Activated gamma-delta T cell treated with anti-CD3 and anti-CD28 coated beads, Interleukin-2, amount 50 U/mL, for 16 hours (primary cell): Measurements from ENCODE around the gene PRDM16.

Experiments used
- DNase-seq: peaks from one replicate; pipeline ENCODE4 v3.0.0-alpha.2; 2020; ENCODE audit warnings: low read depth

PRDM16 gene

GRCh38 chr1:3069491-3070308 lies 697 bp downstream of the PRDM16 start:
- DNase-seq = no peak

GRCh38 chr1:3070309-3070643 lies 1.3 kb downstream of the PRDM16 start:
- no peak for DNase-seq

DNA sequence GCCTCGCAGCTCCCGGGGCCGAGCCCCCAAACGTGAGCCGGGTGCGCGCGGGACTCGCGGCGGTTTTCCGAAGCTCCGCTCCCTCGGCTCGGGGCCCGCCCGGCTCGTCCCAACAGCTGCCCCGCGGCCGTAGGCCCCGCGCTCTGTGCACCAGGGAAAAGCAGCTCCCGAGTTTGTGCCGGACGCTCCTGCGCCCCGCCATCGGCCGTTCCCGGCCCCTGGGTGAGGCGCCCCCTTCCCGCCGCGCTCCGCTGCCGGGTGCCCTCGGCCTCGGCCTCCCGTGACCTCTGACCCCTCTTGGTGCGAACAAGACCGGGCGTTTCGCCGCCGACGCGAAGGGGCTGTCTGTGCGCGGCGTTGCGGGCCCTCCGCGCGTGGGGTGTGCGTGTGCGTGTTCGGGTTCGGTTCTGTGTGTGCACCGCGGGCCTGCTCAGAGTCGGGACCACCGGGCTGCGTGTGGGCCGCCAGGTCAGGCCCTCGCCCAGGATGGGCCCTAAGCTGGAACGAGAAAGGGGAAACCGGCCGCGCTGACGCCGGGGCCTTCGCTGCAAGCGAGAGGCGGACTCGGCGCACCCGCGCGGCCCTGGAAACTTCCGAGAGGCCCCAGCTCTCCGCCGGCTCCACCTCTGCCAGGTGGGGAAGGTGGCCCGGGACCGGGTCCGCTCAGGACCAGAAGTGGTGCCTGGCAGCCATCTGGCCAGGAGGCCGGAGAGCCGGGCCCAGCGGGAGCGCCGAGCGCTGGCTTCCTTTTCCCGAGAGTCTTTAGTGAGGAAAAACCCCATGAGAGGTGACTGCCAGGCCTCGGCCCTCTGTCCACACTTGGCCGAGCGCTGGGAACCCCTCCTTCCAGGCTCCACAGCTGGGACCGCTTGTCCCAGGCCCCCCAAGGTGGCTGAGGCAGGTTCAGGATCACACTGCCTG lies 1.9 kb downstream of the PRDM16 start:
- DNase-seq = no peak

- DNase-seq = no peak
Measured at GRCh38 chr1:3071565-3072390, 2.8 kb downstream of the PRDM16 start.

GRCh38 chr1:3072391-3073185 lies 3.6 kb downstream of the PRDM16 start:
- DNase-seq = no peak

- DNase-seq = no peak
Measured at GRCh38 chr1:3073186-3073488, 4.1 kb downstream of the PRDM16 start.

- DNase-seq = no peak
Measured at GRCh38 chr1:3073489-3074296, 4.7 kb downstream of the PRDM16 start.

GRCh38 chr1:3074297-3074741 lies 5.3 kb downstream of the PRDM16 start:
- no peak for DNase-seq

GRCh38 chr1:3074800-3075199 lies 5.8 kb downstream of the PRDM16 start:
- no peak for DNase-seq

DNA sequence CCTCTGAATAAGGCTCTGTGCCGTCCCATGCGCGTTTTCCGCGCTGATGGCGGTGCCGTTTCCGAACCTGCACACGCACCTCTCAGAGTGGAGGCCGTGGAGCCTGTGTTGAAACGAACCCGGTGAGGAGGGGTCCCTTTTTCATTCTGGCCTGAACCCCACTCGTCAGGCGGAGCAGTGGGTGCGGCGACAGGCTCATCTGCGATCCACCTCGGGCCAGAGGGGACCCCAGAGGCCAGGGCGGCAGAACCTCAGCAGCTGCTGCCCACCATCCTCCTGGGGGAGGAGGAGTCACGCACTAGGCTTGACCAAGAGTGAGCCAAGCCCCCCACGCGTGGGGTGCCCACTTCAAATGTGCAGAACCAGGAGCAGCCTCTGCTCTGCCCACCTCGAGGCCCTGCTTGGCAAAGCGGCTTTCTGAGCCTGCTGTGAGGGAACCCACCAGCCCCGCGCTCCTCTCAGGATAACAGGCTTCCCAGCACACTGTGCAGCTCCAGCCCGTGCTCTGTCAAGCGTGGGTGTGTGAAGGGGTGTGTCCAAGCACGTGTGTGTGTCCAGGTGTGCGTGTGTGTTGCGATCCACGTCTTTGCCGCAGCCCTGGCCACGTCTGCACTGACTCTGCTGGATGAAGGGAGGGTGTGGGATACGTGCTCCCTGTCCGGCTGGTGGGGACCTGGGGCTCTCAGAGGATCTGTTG lies 6.8 kb downstream of the PRDM16 start:
- DNase-seq = no peak

- DNase-seq = no peak
Measured at GRCh38 chr1:3076363-3076740, 7.3 kb downstream of the PRDM16 start.

DNA sequence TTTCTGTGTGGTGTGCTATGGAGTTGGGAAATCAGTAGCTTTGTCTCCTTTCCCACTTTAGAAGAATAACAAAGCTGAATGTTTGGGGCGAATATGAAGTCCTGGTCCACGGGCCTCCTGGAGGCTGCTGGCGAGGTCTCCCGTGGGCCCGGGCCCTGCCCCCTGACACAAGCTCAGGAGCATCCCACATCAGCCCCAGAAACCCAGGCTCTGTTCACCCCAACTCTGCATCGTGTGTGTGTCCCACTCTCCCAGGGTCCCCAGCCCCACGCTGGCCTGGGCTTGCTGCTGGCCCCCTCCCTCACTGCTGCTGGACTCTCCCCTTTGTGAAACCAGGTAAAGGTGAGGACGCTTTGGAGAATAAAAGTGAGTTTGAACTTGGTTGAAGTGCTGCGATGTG lies 8.1 kb downstream of the PRDM16 start:
- no peak for DNase-seq

GRCh38 chr1:3077561-3077960 lies 8.6 kb downstream of the PRDM16 start:
- DNase-seq = no peak

DNA sequence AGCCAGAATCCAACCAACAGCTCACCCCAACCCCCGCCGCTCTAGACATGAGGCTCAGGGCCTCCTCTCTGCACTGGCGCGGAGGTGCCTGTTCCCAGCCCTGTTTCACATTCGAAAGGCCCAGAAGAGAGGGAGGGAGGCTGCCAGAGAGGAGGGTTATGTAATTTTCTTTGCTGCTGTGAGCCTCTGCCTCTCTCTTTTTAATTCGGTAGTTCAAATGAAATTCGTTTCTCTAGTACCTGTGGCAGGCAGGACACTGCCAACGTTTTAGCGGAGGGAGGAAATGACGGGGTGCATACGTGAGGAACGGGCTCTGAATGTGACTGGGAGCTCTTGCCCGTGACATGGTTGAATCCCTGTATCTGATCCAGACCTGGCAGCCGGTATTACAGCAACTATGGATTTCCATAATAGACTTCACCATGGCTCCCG lies 9.4 kb downstream of the PRDM16 start:
- DNase-seq = no peak

DNA sequence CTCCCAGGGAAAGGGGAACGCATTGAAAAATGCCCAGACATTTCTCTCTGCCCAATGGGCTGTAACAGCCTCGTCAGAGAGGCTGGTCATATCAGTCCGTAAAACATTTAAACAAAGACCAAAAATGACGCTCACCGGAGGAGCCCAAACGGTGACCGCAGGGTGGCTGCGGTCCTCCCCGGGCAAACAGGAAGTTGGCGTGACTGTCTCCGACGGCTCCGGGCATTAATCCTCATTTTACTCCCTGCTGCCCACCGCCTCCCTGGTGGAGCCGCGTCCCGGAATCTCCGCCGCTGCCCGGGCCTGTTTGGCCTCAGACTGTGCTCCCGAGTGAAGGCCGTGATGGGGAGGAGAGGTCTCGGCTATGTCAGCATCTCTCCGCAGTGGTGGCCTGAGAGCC lies 9.9 kb downstream of the PRDM16 start:
- no peak for DNase-seq

- DNase-seq = no peak
Measured at GRCh38 chr1:3079381-3080052, 10.5 kb downstream of the PRDM16 start.

DNA sequence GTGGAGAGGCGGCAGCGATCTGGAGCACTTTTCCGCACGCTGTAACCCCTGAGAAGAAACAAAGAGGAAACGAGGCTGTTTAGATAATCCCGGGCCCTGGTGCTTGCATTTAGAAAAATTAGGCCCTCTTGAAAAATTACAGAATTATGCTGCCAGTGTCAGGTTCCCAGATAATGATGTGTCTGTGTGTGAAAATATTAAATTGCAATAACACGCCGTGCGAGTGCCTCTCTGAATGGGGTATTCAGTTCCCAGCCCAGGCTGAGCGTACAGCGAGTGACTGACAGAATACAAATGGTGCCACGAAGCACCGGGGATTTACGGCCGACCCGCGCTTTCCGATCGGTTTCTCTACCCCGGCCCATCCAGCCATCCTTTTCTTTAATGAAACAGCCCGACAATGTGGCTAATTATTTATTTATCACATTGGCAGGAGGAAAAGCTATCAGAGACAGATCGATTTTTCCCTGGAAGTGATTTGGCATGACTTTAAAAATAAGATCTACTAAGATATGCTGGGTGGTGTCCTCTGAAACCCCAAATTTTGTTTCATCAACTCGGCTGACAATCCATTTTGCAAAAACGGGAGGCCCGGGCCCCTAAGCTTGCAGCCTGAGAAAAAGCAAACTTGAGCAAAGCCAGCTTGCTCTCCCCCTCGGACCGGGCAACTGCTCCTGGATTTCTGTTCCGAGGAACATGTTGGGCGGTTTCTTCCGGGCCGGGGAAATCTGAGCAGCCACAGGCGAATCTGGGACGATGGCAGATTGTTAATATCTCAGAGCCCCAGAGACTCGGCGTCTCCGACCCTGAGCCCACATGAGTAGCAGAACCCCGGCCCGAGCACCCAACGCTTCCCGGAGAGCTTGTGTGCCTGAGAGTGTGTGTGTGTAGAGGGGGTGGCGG lies 11.3 kb downstream of the PRDM16 start:
- DNase-seq = no peak

DNA sequence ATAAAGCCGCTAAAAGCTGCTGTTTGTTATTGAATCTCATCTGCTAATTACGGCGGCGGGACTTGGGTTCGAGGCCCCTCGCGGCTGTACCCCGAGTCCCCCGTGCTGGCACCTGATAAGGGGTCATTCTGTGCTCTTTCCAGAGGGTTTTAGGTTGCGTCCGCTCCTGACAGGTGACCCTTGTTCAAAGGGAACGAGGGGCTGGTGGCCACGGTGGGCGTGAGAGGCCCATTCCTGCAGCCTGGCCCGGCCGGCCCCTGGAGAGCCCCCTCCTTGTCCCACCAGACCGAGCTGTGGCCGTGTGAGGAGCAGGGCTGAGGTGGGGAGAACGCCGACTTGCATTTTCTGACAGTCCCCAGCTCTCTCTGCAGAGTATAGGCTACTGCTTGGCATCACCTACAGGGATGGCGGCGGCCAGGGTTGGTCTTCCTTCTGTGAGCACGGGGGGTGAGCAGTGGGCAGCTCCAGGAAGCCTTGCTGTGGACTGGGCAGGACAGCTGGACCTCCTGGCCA lies 12.2 kb downstream of the PRDM16 start:
- DNase-seq = no peak
